Spleen (tissue), 11 donors: ENCODE results near the gene TMEM131. TPM values are rescaled to one million over a fixed set of nuclear protein-coding genes. Genes with fewer than 3 reads are reported as not detected.

Source experiments
- DNase-seq: peaks from one replicate; pipeline ENCODE4 v3.0.0-alpha.2; 2020
- H3K27ac ChIP-seq, 8 donors: fragments of 200-600 bp; sonication (generic) in 7 of 8; 1 replicate in 4 of 8; 2 replicates in 4 of 8; pipeline versions ENCODE4 v1.5.0 to v1.8.0; 2016 to 2021; ENCODE audit warnings: inconsistent platforms in 4 of 8, mild to moderate bottlenecking in 4 of 8, moderate library complexity in 1 of 8
- H3K27me3 ChIP-seq, 7 donors: fragments of 200-600 bp; sonication (generic) in 6 of 7; replicated peaks in 1 of 7; 1 replicate in 4 of 7; 2 replicates in 3 of 7; pipeline versions ENCODE4 v1.5.0 to v1.8.0; 2016 to 2021; ENCODE audit warnings: inconsistent platforms in 3 of 7, mild to moderate bottlenecking in 1 of 7
- H3K36me3 ChIP-seq, 6 donors: fragments of 200-600 bp; sonication (generic) in 5 of 6; 1 replicate in 4 of 6; 2 replicates in 2 of 6; pipeline versions ENCODE4 v1.5.0 to v1.8.0; 2016 to 2021; ENCODE audit warnings: inconsistent platforms in 2 of 6
- H3K4me1 ChIP-seq, 6 donors: fragments of 200-600 bp; sonication (generic) in 5 of 6; 1 replicate in 3 of 6; 2 replicates in 3 of 6; pipeline versions ENCODE4 v1.5.0 to v1.8.0; 2016 to 2021; ENCODE audit warnings: inconsistent platforms in 3 of 6
- H3K4me3 ChIP-seq, 8 donors: fragments of 200-600 bp; sonication (generic) in 7 of 8; 1 replicate in 4 of 8; 2 replicates in 4 of 8; pipeline versions ENCODE4 v1.5.0 to v1.8.0; 2016 to 2021; ENCODE audit warnings: inconsistent platforms in 4 of 8, mild to moderate bottlenecking in 4 of 8, moderate library complexity in 2 of 8
- H3K9me3 ChIP-seq, 8 donors: fragments of 200-600 bp; sonication (generic) in 7 of 8; 1 replicate in 4 of 8; 2 replicates in 4 of 8; pipeline versions ENCODE4 v1.5.0 to v1.8.0; 2016 to 2021; ENCODE audit warnings: inconsistent platforms in 4 of 8
- CTCF ChIP-seq, 11 experiments: fragments of 200-600 bp in 7 of 11; fragments of 450-650 bp in 4 of 11; sonication (generic) in 4 of 11; IDR thresholded peaks in 8 of 11; conservative IDR thresholded peaks in 3 of 11; 1 replicate in 7 of 11; 2 replicates in 4 of 11; pipeline versions ENCODE4 v1.4.0 to v1.8.0; 2016 to 2021; ENCODE audit warnings: antibody characterized with exemption in 11 of 11, inconsistent platforms in 4 of 11, mild to moderate bottlenecking in 1 of 11
- POLR2A ChIP-seq, 3 donors: fragments of 450-650 bp; IDR thresholded peaks; one replicate each; pipeline ENCODE4 v1.5.1; 2017; ENCODE audit warnings: antibody characterized with exemption in 3 of 3, mild to moderate bottlenecking in 1 of 3
- POLR2AphosphoS5 ChIP-seq, 3 donors: sonication (generic); formaldehyde crosslinking; IDR thresholded peaks; one replicate each; pipeline ENCODE4 v1.5.1; 2017; ENCODE audit warnings: antibody characterized with exemption in 3 of 3
- WGBS, 5 donors: extraction: QIAGEN DNeasy Blood & Tissue Kit in 3 of 5; methylation state at CpG; one replicate each; pipeline versions ENCODE4 v1.1.5 to v1.1.7; 2013 to 2018; 5-methylcytosine and 5-hydroxymethylcytosine counted together
- intact Hi-C: fragments of 100-400 bp; cut with DNase I; formaldehyde crosslinking; loops from one replicate; pipeline ENCODE4 v1.15.0; 2023; ENCODE audit warnings: low total_unique reads
- polyA plus RNA-seq, 3 donors: library from polyadenylated mRNA; stranded (reverse); fragments of 200-250 nt; gene quantifications; one replicate each; pipeline ENCODE4 v1.2.1, GENCODE V29; 2013
- total RNA-seq, 7 donors: library from RNA; depleted of rRNA in 3 of 7; stranded (reverse); fragments of >200 nt in 3 of 7; fragmentation: NEBNext Ultra II Directional in 4 of 7; extraction: Animal tissue kit (Norgen Biotek cat#: 25700) in 4 of 7; gene quantifications; one replicate each; pipeline versions ENCODE4 v1.1.0 to v1.2.1, GENCODE V29; 2016 to 2021
- donor health status: healthy with polysubstance abuse.
- donor health status: DM: no; HTN: no; CAD: no; lungs with moderate emphysema.
- donor health status: DM: no; HTN: no; CAD: no.
- donor health status: Bipolar disorder and iron deficiency.
- donor health status: healthy.
- donor health status: DM: no; HTN: no; CAD: no.
- donor health status: DM: yes; HTN: yes; CAD: no.

The TMEM131 gene
- total and polyA plus RNA-seq, 10 donors: 9.2 to 74.0 (median 61.6) TPM

- Histone ChIP-seq H3K27me3 (no peaks in the 10 kb centered on the region), H3K27ac (no peak overlapping the region), H3K36me3 (peaks cover 5 to 100% (median 84%) of the 10 kb centered on the region in 6 donors), H3K9me3 (no peaks in the 10 kb centered on the region), H3K4me3 (no peak overlapping the region), H3K4me1 (peaks cover 0 to 29% (median 5%) of the 10 kb centered on the region in 6 donors)
- TF ChIP-seq POLR2A (IDR thresholded peaks at IDR 0.05) (no peak), POLR2AphosphoS5 (IDR thresholded peaks at IDR 0.05) (peak in 1 of 3 donors; percentile 26)
- intact Hi-C loops: no loop called here
- WGBS, 5 donors: 75 to 91% (median 84%) methylated on average over 20 of the region's 20 CpGs
- DNase-seq: no peak
These were observed 232.4 kb downstream of the TMEM131 start for GRCh38 chr2:97763176-97763845.

GRCh38 chr2:97761192-97761591 is 234.6 kb downstream of the TMEM131 start:
- intact Hi-C loops: no loop called here
- H3K9me3 ChIP-seq: no peaks in the 10 kb centered on the region
- H3K4me3 ChIP-seq: peak overlapping the region in 1 of 8 donors; percentile 37
- peaks cover 10 to 100% (median 96%) of the 10 kb centered on the region in 6 donors for H3K36me3 ChIP-seq
- no peak for TF ChIP-seq CTCF (IDR thresholded peaks at IDR 0.05 in 8 of 11, conservative IDR thresholded peaks at IDR 0.05 in 3 of 11)
- TF ChIP-seq POLR2AphosphoS5 (IDR thresholded peaks at IDR 0.05): peak; percentile 22 to 80 (median 46)
- TF ChIP-seq POLR2A (IDR thresholded peaks at IDR 0.05): no peak
- 46 to 84% (median 63%) methylated on average over 22 to 23 of the region's 23 CpGs for WGBS, 5 donors
- H3K27ac ChIP-seq: peak overlapping the region in 3 of 8 donors; percentile 46 to 69 (median 49)
- DNase-seq: peak; percentile 85
- peaks cover 0 to 28% (median 5%) of the 10 kb centered on the region in 6 donors for H3K4me1 ChIP-seq
- H3K27me3 ChIP-seq: no peaks in the 10 kb centered on the region

- DNase-seq: no peak
- Histone ChIP-seq H3K36me3 (peaks cover 10 to 100% (median 96%) of the 10 kb centered on the region in 6 donors), H3K4me3 (no peak overlapping the region), H3K27ac (peak overlapping the region in 3 of 8 donors; percentile 46 to 69 (median 49)), H3K27me3 (no peaks in the 10 kb centered on the region), H3K4me1 (peaks cover 0 to 28% (median 5%) of the 10 kb centered on the region in 6 donors), H3K9me3 (no peaks in the 10 kb centered on the region)
- intact Hi-C loops: no loop called here
- TF ChIP-seq CTCF (IDR thresholded peaks at IDR 0.05 in 8 of 11, conservative IDR thresholded peaks at IDR 0.05 in 3 of 11): no peak
- TF ChIP-seq POLR2AphosphoS5 (IDR thresholded peaks at IDR 0.05): no peak
- TF ChIP-seq POLR2A (IDR thresholded peaks at IDR 0.05): no peak
- 95 to 99% (median 97%) methylated on average over 17 of the region's 17 CpGs for WGBS, 5 donors
These were observed 235.2 kb downstream of the TMEM131 start for GRCh38 chr2:97760480-97761049.

GRCh38 chr2:97759727-97760407 is 235.9 kb downstream of the TMEM131 start:
- TF ChIP-seq CTCF (IDR thresholded peaks at IDR 0.05 in 8 of 11, conservative IDR thresholded peaks at IDR 0.05 in 3 of 11) (no peak), POLR2AphosphoS5 (IDR thresholded peaks at IDR 0.05) (no peak), POLR2A (IDR thresholded peaks at IDR 0.05) (no peak)
- peak overlapping the region in 1 of 8 donors; percentile 49 for H3K27ac ChIP-seq
- H3K9me3 ChIP-seq: no peaks in the 10 kb centered on the region
- 90 to 96% (median 90%) methylated on average over 9 of the region's 9 CpGs for WGBS, 5 donors
- no peak overlapping the region for H3K4me3 ChIP-seq
- peaks cover 0 to 28% (median 5%) of the 10 kb centered on the region in 6 donors for H3K4me1 ChIP-seq
- intact Hi-C loops: no loop called here
- H3K36me3 ChIP-seq: peaks cover 7 to 100% (median 95%) of the 10 kb centered on the region in 6 donors
- no peak for DNase-seq
- no peaks in the 10 kb centered on the region for H3K27me3 ChIP-seq
